Measurements from ENCODE around the gene TLE1. TPM values are rescaled to one million over a fixed set of nuclear protein-coding genes. Genes with fewer than 3 reads are reported as not detected.

Gene TLE1
- total RNA-seq, 4 donors from 2014 or later: 51.5 to 77.3 (median 62.2) TPM

DNA sequence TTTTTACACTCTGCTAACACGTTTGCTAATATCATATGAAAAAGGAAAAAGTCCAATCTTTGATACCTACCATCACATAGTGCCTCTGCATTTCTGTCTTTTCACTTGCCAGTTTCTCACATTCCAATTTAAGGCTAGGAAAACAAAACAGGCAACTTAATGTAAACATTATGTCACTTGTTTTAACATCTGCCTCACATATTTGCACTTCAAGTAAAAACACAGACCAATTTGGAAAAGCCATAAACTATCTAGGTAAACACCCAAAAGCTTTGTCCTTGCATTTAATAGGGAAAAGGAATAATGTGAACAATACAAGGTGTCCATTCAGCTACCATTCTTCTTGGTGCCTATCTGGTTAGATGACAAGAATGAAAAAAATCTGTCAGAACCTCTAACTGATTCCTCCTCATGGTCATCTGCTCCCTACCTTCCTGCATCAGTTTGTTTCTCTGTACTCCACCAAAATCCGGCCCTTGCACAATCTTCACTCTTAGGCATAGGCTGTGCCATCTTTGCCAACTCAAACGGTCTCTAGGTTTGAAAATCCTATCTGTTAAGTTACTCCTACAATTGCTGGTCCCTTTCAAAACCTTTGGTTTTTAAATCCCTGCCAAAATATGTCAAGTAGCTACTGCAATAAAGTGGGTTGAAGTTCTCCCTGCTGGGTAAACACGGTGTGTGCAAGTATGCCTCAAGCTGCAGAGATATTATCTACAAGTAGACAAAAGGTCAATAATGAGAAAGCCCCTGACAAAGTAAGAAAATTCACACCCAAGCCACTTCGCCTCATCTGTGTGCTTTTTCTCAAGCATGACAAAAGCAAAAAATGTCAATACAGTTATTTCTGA, 3.4 kb downstream of the TLE1 start:
- peak overlapping the region in 3 of 4 donors; percentile 60 to 92 (median 87) for H3K4me3 ChIP-seq
- no peaks in the 10 kb centered on the region for H3K27me3 ChIP-seq
- H3K9me3 ChIP-seq: no peaks in the 10 kb centered on the region
- H3K4me1 ChIP-seq: peaks cover 22 to 61% (median 51%) of the 10 kb centered on the region in 4 donors
- TF ChIP-seq POLR2AphosphoS5 (IDR thresholded peaks at IDR 0.05) (no peak), EP300 (IDR thresholded peaks at IDR 0.05; ENCODE audit: low read depth) (no peak), POLR2A (IDR thresholded peaks at IDR 0.05) (no peak)
- TF ChIP-seq, protein P1, sequence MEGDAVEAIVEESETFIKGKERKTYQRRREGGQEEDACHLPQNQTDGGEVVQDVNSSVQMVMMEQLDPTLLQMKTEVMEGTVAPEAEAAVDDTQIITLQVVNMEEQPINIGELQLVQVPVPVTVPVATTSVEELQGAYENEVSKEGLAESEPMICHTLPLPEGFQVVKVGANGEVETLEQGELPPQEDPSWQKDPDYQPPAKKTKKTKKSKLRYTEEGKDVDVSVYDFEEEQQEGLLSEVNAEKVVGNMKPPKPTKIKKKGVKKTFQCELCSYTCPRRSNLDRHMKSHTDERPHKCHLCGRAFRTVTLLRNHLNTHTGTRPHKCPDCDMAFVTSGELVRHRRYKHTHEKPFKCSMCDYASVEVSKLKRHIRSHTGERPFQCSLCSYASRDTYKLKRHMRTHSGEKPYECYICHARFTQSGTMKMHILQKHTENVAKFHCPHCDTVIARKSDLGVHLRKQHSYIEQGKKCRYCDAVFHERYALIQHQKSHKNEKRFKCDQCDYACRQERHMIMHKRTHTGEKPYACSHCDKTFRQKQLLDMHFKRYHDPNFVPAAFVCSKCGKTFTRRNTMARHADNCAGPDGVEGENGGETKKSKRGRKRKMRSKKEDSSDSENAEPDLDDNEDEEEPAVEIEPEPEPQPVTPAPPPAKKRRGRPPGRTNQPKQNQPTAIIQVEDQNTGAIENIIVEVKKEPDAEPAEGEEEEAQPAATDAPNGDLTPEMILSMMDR (IDR thresholded peaks at IDR 0.05): peak; percentile 3 to 43 (median 25)
- no peak for DNase-seq
- in situ Hi-C loops (cut with MboI; ENCODE audit: low pct_ligation_motif_present in 1 of 4, low pct_unique_long_range_greater_than_20kb in 1 of 4, low sequenced_read_pairs in 3 of 4): loop anchor here in 2 of 4 donors (25.0 kb wide), 1 partner anchor 926 kb away; no protein-coding TSS in a partner anchor
- peaks cover 0 to 5% (median 0%) of the 10 kb centered on the region in 4 donors for H3K36me3 ChIP-seq
- intact Hi-C loops (cut with DNase I; ENCODE audit: low total_unique reads): loop anchor here (5.0 to 10.0 kb wide), 5 partner anchors 74 to 889 kb away; no protein-coding TSS in a partner anchor
- H3K27ac ChIP-seq: peak overlapping the region; percentile 89 to 95 (median 93)
- 27% methylated on average over 2 to 5 of the region's 5 CpGs for WGBS, 2 donors (ENCODE audit: low coverage in 1 of 2)

DNA sequence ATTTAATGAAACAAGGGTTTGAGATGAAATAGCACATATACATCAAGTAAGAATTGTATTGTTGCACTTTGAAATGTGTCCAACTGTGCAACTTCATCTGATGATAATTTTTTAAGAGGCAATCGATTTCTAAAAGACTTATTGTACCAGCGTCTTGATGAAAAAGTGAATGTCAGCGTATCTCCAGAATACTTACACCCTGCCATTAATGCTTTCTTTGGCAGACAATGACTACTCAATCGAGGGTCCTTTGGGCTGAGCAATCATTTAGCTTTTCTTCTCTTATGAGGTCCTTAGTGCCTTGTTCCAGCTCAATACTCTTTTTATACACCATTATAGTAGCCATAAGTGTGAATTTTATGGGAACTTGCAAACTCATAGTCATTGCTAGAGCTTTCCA, 4.7 kb downstream of the TLE1 start:
- Histone ChIP-seq H3K27ac (no peak overlapping the region), H3K4me3 (no peak overlapping the region), H3K4me1 (peaks cover 27 to 61% (median 42%) of the 10 kb centered on the region in 4 donors), H3K36me3 (peaks cover 0 to 6% (median 0%) of the 10 kb centered on the region in 4 donors), H3K27me3 (no peaks in the 10 kb centered on the region), H3K9me3 (no peaks in the 10 kb centered on the region)
- in situ Hi-C loops (cut with MboI; ENCODE audit: low pct_ligation_motif_present in 1 of 4, low pct_unique_long_range_greater_than_20kb in 1 of 4, low sequenced_read_pairs in 3 of 4) (loop anchor here in 2 of 4 donors (25.0 kb wide), 1 partner anchor 928 kb away; no protein-coding TSS in a partner anchor), intact Hi-C loops (cut with DNase I; ENCODE audit: low total_unique reads) (loop anchor here (5.0 to 10.0 kb wide), 5 partner anchors 72 to 887 kb away; no protein-coding TSS in a partner anchor)
- no peak for DNase-seq
- WGBS, 2 donors (ENCODE audit: low coverage in 1 of 2): 83 to 88% methylated on average over 4 of the region's 4 CpGs
- TF ChIP-seq POLR2AphosphoS5 (IDR thresholded peaks at IDR 0.05): no peak
- no peak for TF ChIP-seq POLR2A (IDR thresholded peaks at IDR 0.05)
- TF ChIP-seq, protein P1 (IDR thresholded peaks at IDR 0.05): no peak
- TF ChIP-seq EP300 (IDR thresholded peaks at IDR 0.05; ENCODE audit: low read depth): no peak

DNA sequence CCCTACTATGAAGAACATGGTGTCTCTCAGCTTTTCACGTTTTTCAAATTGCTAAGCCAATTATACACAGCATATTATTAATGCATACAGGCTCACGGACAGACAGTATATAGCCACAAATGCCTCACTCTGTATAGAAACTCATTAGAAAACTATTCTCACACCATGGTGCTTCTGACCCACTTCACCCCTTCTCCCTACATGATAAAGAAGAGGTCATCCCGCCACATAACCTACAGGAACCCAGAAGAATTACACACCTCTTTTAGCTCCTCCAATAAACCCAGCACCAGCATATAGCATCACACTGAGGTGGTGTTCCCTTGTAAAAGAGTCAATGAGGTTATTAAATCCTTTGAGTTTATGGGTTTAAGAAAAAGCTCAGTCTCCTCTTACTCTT, 5.6 kb downstream of the TLE1 start:
- H3K9me3 ChIP-seq: no peaks in the 10 kb centered on the region
- H3K36me3 ChIP-seq: peaks cover 0 to 6% (median 0%) of the 10 kb centered on the region in 4 donors
- DNase-seq: no peak
- H3K4me3 ChIP-seq: no peak overlapping the region
- no peak overlapping the region for H3K27ac ChIP-seq
- 82 to 97% methylated on average over 3 of the region's 3 CpGs for WGBS, 2 donors (ENCODE audit: low coverage in 1 of 2)
- intact Hi-C loops (cut with DNase I; ENCODE audit: low total_unique reads): loop anchor here (10.0 kb wide), 2 partner anchors 159 to 289 kb away; no protein-coding TSS in a partner anchor
- peaks cover 27 to 64% (median 42%) of the 10 kb centered on the region in 4 donors for H3K4me1 ChIP-seq
- in situ Hi-C loops (cut with MboI; ENCODE audit: low pct_ligation_motif_present in 1 of 4, low pct_unique_long_range_greater_than_20kb in 1 of 4, low sequenced_read_pairs in 3 of 4): loop anchor here in 2 of 4 donors (25.0 kb wide), 1 partner anchor 929 kb away; no protein-coding TSS in a partner anchor
- TF ChIP-seq POLR2A (IDR thresholded peaks at IDR 0.05): no peak
- TF ChIP-seq, protein P1 (IDR thresholded peaks at IDR 0.05): peak in 1 of 5 experiments; percentile 10
- H3K27me3 ChIP-seq: no peaks in the 10 kb centered on the region

DNA sequence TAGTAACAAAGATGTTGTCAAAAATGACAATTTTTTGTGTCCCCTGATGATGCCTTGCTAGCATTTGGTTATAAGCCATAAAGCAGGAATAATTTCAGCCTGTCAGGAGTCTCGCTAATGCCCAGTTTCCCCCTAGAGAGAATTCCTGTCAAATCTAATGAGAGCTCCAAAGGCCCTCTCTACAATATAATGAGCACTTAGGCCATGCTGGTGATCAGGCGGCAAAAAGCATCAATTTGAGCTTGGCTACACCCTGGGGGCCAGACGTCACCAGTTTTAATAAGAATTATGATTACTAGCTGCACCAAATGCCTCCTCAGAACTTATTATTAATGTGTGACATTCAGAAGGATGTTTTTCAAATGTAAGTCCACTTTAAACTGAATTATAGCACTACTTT, 6.1 kb downstream of the TLE1 start:
- peaks cover 27 to 64% (median 42%) of the 10 kb centered on the region in 4 donors for H3K4me1 ChIP-seq
- H3K27ac ChIP-seq: no peak overlapping the region
- DNase-seq: no peak
- 81% methylated on average over 3 of the region's 3 CpGs; no CpG with 5 or more reads in 1 of the 2 donors for WGBS, 2 donors (ENCODE audit: low coverage in 1 of 2)
- H3K9me3 ChIP-seq: no peaks in the 10 kb centered on the region
- H3K27me3 ChIP-seq: no peaks in the 10 kb centered on the region
- intact Hi-C loops (cut with DNase I; ENCODE audit: low total_unique reads) (loop anchor here (10.0 kb wide), 2 partner anchors 158 to 288 kb away; no protein-coding TSS in a partner anchor), in situ Hi-C loops (cut with MboI; ENCODE audit: low pct_ligation_motif_present in 1 of 4, low pct_unique_long_range_greater_than_20kb in 1 of 4, low sequenced_read_pairs in 3 of 4) (loop anchor here in 2 of 4 donors (25.0 kb wide), 1 partner anchor 929 kb away; no protein-coding TSS in a partner anchor)
- peak overlapping the region in 1 of 4 donors; percentile 4 for H3K4me3 ChIP-seq
- peaks cover 0 to 6% (median 0%) of the 10 kb centered on the region in 4 donors for H3K36me3 ChIP-seq
- TF ChIP-seq POLR2A (IDR thresholded peaks at IDR 0.05) (no peak), EP300 (IDR thresholded peaks at IDR 0.05; ENCODE audit: low read depth) (no peak), POLR2AphosphoS5 (IDR thresholded peaks at IDR 0.05) (no peak)
- TF ChIP-seq, protein P1 (IDR thresholded peaks at IDR 0.05): no peak

Measured in transverse colon (tissue), 4 donors.